NB4 (cell line): ENCODE results near the gene TMEM52B.
"Not testable (repeated sequence)": the region's sequence is repeated elsewhere in the genome, so short reads cannot be mapped to it uniquely, and the experiment has no call there.

Source experiments
- MAX ChIP-seq: IDR thresholded peaks from 2 replicates; pipeline ENCODE4 v1.6.1; 2011; ENCODE audit warnings: low read depth, low read length
- POLR2A ChIP-seq: IDR thresholded peaks from 2 replicates; pipeline ENCODE4 v1.6.1; 2011; ENCODE audit warnings: mild to moderate bottlenecking; ENCODE audit not compliant: insufficient read length; ENCODE audit errors: extremely low read depth
- TF ChIP-seq, protein P1 (sequence below): IDR thresholded peaks from one replicate; pipeline ENCODE4 v1.5.1; 2012; ENCODE audit warnings: low read depth, low read length

DNA sequence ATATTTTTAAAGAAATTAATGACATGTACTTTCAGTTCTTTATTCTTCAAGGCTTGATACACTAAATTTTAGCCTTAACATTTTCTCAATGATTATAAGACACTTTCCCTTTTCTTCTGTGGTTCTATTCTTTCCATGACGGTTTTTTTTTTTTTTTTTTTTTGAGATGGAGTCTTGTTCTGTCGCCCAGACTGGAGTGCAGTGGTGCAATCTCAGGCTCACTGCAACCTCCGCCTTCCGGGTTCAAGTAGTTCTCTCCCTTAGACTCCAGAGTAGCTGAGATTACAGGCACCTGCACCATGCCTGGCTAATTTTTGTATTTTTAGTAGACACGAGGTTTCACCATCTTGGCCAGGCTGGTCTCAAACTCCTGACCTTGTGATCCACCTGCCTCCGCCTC is 8.1 kb downstream of the TMEM52B start:
- TF ChIP-seq MAX, POLR2A: not testable (repeated sequence)
- TF ChIP-seq, protein P1, sequence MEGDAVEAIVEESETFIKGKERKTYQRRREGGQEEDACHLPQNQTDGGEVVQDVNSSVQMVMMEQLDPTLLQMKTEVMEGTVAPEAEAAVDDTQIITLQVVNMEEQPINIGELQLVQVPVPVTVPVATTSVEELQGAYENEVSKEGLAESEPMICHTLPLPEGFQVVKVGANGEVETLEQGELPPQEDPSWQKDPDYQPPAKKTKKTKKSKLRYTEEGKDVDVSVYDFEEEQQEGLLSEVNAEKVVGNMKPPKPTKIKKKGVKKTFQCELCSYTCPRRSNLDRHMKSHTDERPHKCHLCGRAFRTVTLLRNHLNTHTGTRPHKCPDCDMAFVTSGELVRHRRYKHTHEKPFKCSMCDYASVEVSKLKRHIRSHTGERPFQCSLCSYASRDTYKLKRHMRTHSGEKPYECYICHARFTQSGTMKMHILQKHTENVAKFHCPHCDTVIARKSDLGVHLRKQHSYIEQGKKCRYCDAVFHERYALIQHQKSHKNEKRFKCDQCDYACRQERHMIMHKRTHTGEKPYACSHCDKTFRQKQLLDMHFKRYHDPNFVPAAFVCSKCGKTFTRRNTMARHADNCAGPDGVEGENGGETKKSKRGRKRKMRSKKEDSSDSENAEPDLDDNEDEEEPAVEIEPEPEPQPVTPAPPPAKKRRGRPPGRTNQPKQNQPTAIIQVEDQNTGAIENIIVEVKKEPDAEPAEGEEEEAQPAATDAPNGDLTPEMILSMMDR, result not testable (repeated sequence)
